SK-N-SH (cell line): Measurements from ENCODE around the gene PEX12. TPM values are rescaled to one million over a fixed set of nuclear protein-coding genes. Genes with fewer than 3 reads are reported as not detected.

Experiments used
- CTCF ChIA-PET: fragments of 300-600, 350-600 bp; formaldehyde crosslinking; extraction: SDS; loops from one replicate; lab custom pipeline; 2021; lab: Yijun Ruan, JAX
- POLR2A ChIA-PET: fragments of 350-600 bp; sonication (Branson Sonifier 250); formaldehyde crosslinking; extraction: SDS; loops from one replicate; lab custom pipeline; 2020; ENCODE audit warnings: antibody characterized with exemption, inconsistent platforms; lab: Yijun Ruan, JAX
- DNase-seq: peaks from one replicate; pipeline ENCODE4 v3.0.0; 2012
- H2AFZ ChIP-seq: fragments of 200-600 bp; sonication (generic); 2 replicates; pipeline ENCODE4 v1.8.1; 2016; ENCODE audit warnings: antibody characterized with exemption, mild to moderate bottlenecking, low read depth
- H3F3A ChIP-seq: fragments of 200-600 bp; sonication (generic); replicated peaks from 2 replicates; pipeline ENCODE3; 2016; ENCODE audit warnings: antibody characterized with exemption, mild to moderate bottlenecking; ENCODE audit not compliant: insufficient read depth
- H3K27ac ChIP-seq, 2 experiments: fragments of 200-500 bp in 1 of 2; fragments of 200-600 bp in 1 of 2; sonication (Bioruptor generic) in 1 of 2; sonication (generic), shearing (Covaris generic) in 1 of 2; 2 replicates each; pipeline versions ENCODE4 v1.5.1 to v1.6.1; 2014 to 2016; ENCODE audit warnings: low read depth in 2 of 2, inconsistent platforms in 1 of 2, low read length in 1 of 2, mild to moderate bottlenecking in 1 of 2, mixed read lengths in 1 of 2
- H3K27me3 ChIP-seq: fragments of 200-600 bp; sonication (generic), shearing (Covaris generic); 2 replicates; pipeline ENCODE4 v1.6.1; 2016; ENCODE audit warnings: mixed run types; ENCODE audit not compliant: insufficient read depth
- H3K36me3 ChIP-seq, 2 experiments: fragments of 200-500 bp in 1 of 2; fragments of 200-600 bp in 1 of 2; sonication (Bioruptor generic) in 1 of 2; sonication (generic) in 1 of 2; replicated peaks in 1 of 2; 2 replicates each; pipeline versions ENCODE3 to v1.5.1; 2014 to 2016; ENCODE audit warnings: low read length in 1 of 2, mild to moderate bottlenecking in 1 of 2; ENCODE audit not compliant: insufficient read depth in 2 of 2, control insufficient read depth in 1 of 2
- H3K4me1 ChIP-seq, 2 experiments: fragments of 200-500 bp in 1 of 2; fragments of 200-600 bp in 1 of 2; sonication (Bioruptor generic) in 1 of 2; sonication (generic), shearing (Covaris generic) in 1 of 2; 2 replicates each; pipeline versions ENCODE4 v1.5.1 to v1.6.1; 2014 to 2016; ENCODE audit warnings: low read depth in 1 of 2, low read length in 1 of 2, mixed run types in 1 of 2; ENCODE audit not compliant: insufficient read depth in 2 of 2, control insufficient read depth in 1 of 2
- H3K4me2 ChIP-seq: fragments of 200-600 bp; sonication (generic), shearing (Covaris generic); 2 replicates; pipeline ENCODE4 v1.6.1; 2017; ENCODE audit warnings: mixed run types
- H3K4me3 ChIP-seq, 2 experiments: fragments of 200-500 bp in 1 of 2; fragments of 200-600 bp in 1 of 2; sonication (Bioruptor generic) in 1 of 2; sonication (generic), shearing (Covaris generic) in 1 of 2; 2 replicates each; pipeline versions ENCODE4 v1.5.1 to v1.8.1; 2014 to 2016; ENCODE audit warnings: low read depth in 2 of 2, inconsistent platforms in 1 of 2, low read length in 1 of 2, mild to moderate bottlenecking in 1 of 2, mixed read lengths in 1 of 2, moderate library complexity in 1 of 2
- H3K79me2 ChIP-seq: fragments of 200-600 bp; sonication (generic); 2 replicates; pipeline ENCODE4 v1.8.1; 2017; ENCODE audit warnings: mild to moderate bottlenecking; ENCODE audit not compliant: insufficient read depth
- H3K9ac ChIP-seq: fragments of 200-600 bp; sonication (generic); 2 replicates; pipeline ENCODE4 v1.6.1; 2017; ENCODE audit warnings: mixed run types
- H3K9me2 ChIP-seq: fragments of 200-600 bp; sonication (generic); 2 replicates; pipeline ENCODE4 v1.6.1; 2017; ENCODE audit warnings: mixed run types
- H3K9me3 ChIP-seq: fragments of 200-600 bp; sonication (generic); 2 replicates; pipeline ENCODE4 v1.6.1; 2017; ENCODE audit warnings: mixed run types, mild to moderate bottlenecking, moderate library complexity
- H4K20me1 ChIP-seq: fragments of 200-600 bp; sonication (generic); 2 replicates; pipeline ENCODE4 v1.6.1; 2017; ENCODE audit warnings: mild to moderate bottlenecking, mixed run types; ENCODE audit not compliant: insufficient read depth
- ELF1 ChIP-seq: IDR thresholded peaks from 2 replicates; pipeline ENCODE4 v1.4.0; 2012
- EP300 ChIP-seq, 2 experiments: IDR thresholded peaks; 2 replicates each; pipeline versions ENCODE4 v1.4.0 to v1.6.1; 2012; ENCODE audit warnings: borderline replicate concordance in 1 of 2, low read depth in 1 of 2, low read length in 1 of 2
- GABPA ChIP-seq: IDR thresholded peaks from 2 replicates; pipeline ENCODE4 v1.4.0; 2012; ENCODE audit warnings: low read depth, mild to moderate bottlenecking
- MEF2A ChIP-seq: IDR thresholded peaks from 2 replicates; pipeline ENCODE4 v1.4.0; 2012; ENCODE audit warnings: low read depth, borderline replicate concordance
- NRF1 ChIP-seq: IDR thresholded peaks from 2 replicates; pipeline ENCODE4 v1.6.1; 2012; ENCODE audit warnings: low read depth, mild to moderate bottlenecking, low read length
- RAD21 ChIP-seq: IDR thresholded peaks from 2 replicates; pipeline ENCODE4 v1.6.1; 2012; ENCODE audit warnings: mild to moderate bottlenecking, low read length
- REST ChIP-seq: IDR thresholded peaks from 2 replicates; pipeline ENCODE4 v1.6.1; 2012; ENCODE audit warnings: mild to moderate bottlenecking, low read depth, low read length, moderate library complexity
- RFX5 ChIP-seq: IDR thresholded peaks from 2 replicates; pipeline ENCODE4 v1.6.1; 2012; ENCODE audit warnings: mild to moderate bottlenecking, improper control_type of control experiment, low read length
- RXRA ChIP-seq: IDR thresholded peaks from 2 replicates; pipeline ENCODE4 v1.4.0; 2012; ENCODE audit warnings: low read depth, mild to moderate bottlenecking, borderline replicate concordance
- SIN3A ChIP-seq: IDR thresholded peaks from 2 replicates; pipeline ENCODE4 v1.6.1; 2012; ENCODE audit warnings: low read depth, mild to moderate bottlenecking, low read length, moderate library complexity, borderline replicate concordance
- TAF1 ChIP-seq: IDR thresholded peaks from 2 replicates; pipeline ENCODE4 v1.6.1; 2012; ENCODE audit warnings: low read depth, mild to moderate bottlenecking, low read length, moderate library complexity, borderline replicate concordance
- TCF12 ChIP-seq: IDR thresholded peaks from 2 replicates; pipeline ENCODE4 v1.4.0; 2012
- USF2 ChIP-seq: fragments of 150-350 bp; IDR thresholded peaks from 2 replicates; pipeline ENCODE4 v1.6.1; 2017; ENCODE audit warnings: antibody characterized with exemption, low read length, low read depth, borderline replicate concordance
- YY1 ChIP-seq: IDR thresholded peaks from 2 replicates; pipeline ENCODE4 v1.4.0; 2012; ENCODE audit warnings: low read depth, mild to moderate bottlenecking
- WGBS: methylation state at CpG from one replicate; pipeline ENCODE4 v1.1.6; 2017; ENCODE audit warnings: low lambda C conversion rate; 5-methylcytosine and 5-hydroxymethylcytosine counted together
- polyA plus RNA-seq, 3 experiments: library from polyadenylated mRNA; depleted of rRNA; stranded (reverse); fragments of >200 nt; gene quantifications; 2 replicates each; pipeline ENCODE4 v1.2.3, GENCODE V29; 2012
- TF ChIP-seq, protein P1 (sequence below): IDR thresholded peaks from 2 replicates; pipeline ENCODE4 v1.4.0; 2012; ENCODE audit warnings: low read depth, borderline replicate concordance
- TF ChIP-seq, protein P2 (sequence below): fragments of 150-350 bp; IDR thresholded peaks from 2 replicates; pipeline ENCODE4 v1.6.1; 2016; ENCODE audit warnings: mild to moderate bottlenecking, low read depth, low read length

Gene PEX12
- polyA plus RNA-seq, 1 of the 3 experiments (the other 2 are of a cell fraction), result 4.3 TPM

DNA sequence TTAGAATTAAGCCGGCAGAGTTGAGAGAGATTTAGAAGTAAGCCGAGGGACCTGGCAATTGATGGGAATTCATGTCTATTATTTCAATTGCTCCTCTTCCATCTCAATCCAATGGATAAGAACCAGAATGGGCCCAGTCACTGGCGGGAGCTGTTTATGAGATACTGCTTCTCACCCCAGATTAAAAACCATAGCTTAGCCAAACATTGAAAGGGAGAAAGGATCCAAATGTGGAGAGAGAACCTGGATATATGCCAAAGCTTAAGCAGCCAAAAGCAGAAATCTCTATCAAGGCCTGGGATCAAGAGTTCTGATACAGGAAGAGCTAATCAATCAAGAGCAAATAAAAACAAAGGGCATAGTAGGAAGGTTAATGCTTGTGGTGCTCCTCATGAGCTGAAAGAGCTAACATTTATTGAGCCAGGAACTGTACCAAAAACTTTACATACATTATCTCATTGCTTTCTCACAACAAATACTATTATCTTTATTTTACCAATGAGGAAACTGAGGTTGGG lies 43.7 kb downstream of the PEX12 start:
- Histone ChIP-seq H3K27ac (no peak overlapping the region), H2AFZ (no peak overlapping the region), H3K4me2 (no peak overlapping the region), H3K4me1 (no peaks in the 10 kb centered on the region), H4K20me1 (no peaks in the 10 kb centered on the region), H3K4me3 (no peak overlapping the region), H3F3A (peaks cover 5% of the 10 kb centered on the region), H3K36me3 (no peaks in the 10 kb centered on the region), H3K9me3 (no peaks in the 10 kb centered on the region), H3K79me2 (no peaks in the 10 kb centered on the region), H3K9ac (no peak overlapping the region), H3K9me2 (no peaks in the 10 kb centered on the region), H3K27me3 (peaks cover 35% of the 10 kb centered on the region)
- ChIA-PET CTCF (interaction anchor here (2.2 to 8.9 kb wide), 3 partner anchors 10 to 222 kb away, joined by 5 to 118 read pairs (median 11); no protein-coding TSS in a partner anchor), POLR2A (no interaction called here)
- TF ChIP-seq, protein P1, sequence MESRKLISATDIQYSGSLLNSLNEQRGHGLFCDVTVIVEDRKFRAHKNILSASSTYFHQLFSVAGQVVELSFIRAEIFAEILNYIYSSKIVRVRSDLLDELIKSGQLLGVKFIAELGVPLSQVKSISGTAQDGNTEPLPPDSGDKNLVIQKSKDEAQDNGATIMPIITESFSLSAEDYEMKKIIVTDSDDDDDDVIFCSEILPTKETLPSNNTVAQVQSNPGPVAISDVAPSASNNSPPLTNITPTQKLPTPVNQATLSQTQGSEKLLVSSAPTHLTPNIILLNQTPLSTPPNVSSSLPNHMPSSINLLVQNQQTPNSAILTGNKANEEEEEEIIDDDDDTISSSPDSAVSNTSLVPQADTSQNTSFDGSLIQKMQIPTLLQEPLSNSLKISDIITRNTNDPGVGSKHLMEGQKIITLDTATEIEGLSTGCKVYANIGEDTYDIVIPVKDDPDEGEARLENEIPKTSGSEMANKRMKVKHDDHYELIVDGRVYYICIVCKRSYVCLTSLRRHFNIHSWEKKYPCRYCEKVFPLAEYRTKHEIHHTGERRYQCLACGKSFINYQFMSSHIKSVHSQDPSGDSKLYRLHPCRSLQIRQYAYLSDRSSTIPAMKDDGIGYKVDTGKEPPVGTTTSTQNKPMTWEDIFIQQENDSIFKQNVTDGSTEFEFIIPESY, result no peak
- TF ChIP-seq TCF12, result no peak
- no peak for TF ChIP-seq RXRA
- no peak for TF ChIP-seq SIN3A
- no peak for TF ChIP-seq ELF1
- TF ChIP-seq TAF1, result no peak
- TF ChIP-seq MEF2A, result no peak
- no peak for TF ChIP-seq EP300 (IDR thresholded peaks at IDR 0.05; ENCODE audit: borderline replicate concordance in 1 of 2, low read depth in 1 of 2, low read length in 1 of 2)
- no peak for TF ChIP-seq NRF1
- no peak for TF ChIP-seq USF2
- no peak for TF ChIP-seq YY1
- no peak for TF ChIP-seq RAD21
- TF ChIP-seq GABPA, result no peak
- TF ChIP-seq REST, result no peak
- TF ChIP-seq, protein P2, sequence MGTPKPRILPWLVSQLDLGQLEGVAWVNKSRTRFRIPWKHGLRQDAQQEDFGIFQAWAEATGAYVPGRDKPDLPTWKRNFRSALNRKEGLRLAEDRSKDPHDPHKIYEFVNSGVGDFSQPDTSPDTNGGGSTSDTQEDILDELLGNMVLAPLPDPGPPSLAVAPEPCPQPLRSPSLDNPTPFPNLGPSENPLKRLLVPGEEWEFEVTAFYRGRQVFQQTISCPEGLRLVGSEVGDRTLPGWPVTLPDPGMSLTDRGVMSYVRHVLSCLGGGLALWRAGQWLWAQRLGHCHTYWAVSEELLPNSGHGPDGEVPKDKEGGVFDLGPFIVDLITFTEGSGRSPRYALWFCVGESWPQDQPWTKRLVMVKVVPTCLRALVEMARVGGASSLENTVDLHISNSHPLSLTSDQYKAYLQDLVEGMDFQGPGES, result no peak
- TF ChIP-seq RFX5, result no peak
- DNase-seq, result no peak
- 22% methylated on average over 3 of the region's 3 CpGs for WGBS
